ENCODE measurements around the gene ACSS3.

- TF ChIP-seq EZH2 (IDR thresholded peaks at IDR 0.05; ENCODE audit: borderline replicate concordance, low read depth, low read length): no peak
- TF ChIP-seq CBFB (CRISPR knock-in tag; IDR thresholded peaks at IDR 0.05): no peak
- no peak for TF ChIP-seq RCOR1 (IDR thresholded peaks at IDR 0.05; ENCODE audit: borderline replicate concordance in 1 of 2, low read depth in 2 of 2, low read length in 2 of 2)
- no peak for TF ChIP-seq ZNF175 (CRISPR knock-in tag; IDR thresholded peaks at IDR 0.05; ENCODE audit: low read depth)
- no peak for TF ChIP-seq CREB1 (IDR thresholded peaks at IDR 0.05)
- no peak for TF ChIP-seq CREB1 (CRISPR knock-in tag; IDR thresholded peaks at IDR 0.05)
- TF ChIP-seq USF2 (CRISPR knock-in tag; IDR thresholded peaks at IDR 0.05): no peak
- TF ChIP-seq POLR2A (conservative IDR thresholded peaks at IDR 0.05): no peak
- TF ChIP-seq BRF2 (IDR thresholded peaks at IDR 0.05; ENCODE audit: borderline replicate concordance, insufficient read depth, insufficient read length): no peak
These were observed 178.1 kb downstream of the ACSS3 start for GRCh38 chr12:81255947-81256346.

Measured in K562 (cell line).